Stimulated activated CD8-positive, alpha-beta memory T cell treated with anti-CD3 and anti-CD28 coated beads, Interleukin-15, amount 100 ng/mL, for 24 hours (primary cell): ENCODE measurements around the gene IMMP2L.

Source experiments
- DNase-seq: peaks from one replicate; pipeline ENCODE4 v3.0.0-alpha.2; 2020; ENCODE audit warnings: low read depth

IMMP2L gene

DNA sequence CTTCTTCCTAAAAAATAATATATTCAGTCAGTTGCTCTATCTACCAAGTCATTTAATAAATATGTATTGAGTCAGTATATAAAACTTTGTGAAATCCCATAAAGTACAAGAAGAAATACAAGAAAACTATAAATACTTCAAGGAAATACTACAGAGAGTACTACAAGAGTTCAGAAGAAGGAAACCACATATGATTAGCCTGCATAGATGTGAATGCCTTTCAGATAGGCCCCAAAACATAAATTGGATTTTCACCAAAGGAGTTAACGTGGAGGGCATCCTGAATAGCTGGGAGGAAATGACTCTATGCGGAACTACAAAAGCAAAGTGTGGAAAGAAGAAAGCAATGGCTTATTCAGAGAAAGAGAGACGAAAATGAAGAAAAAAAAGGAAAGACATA is 351.3 kb downstream of the IMMP2L start:
- DNase-seq, result no peak

DNA sequence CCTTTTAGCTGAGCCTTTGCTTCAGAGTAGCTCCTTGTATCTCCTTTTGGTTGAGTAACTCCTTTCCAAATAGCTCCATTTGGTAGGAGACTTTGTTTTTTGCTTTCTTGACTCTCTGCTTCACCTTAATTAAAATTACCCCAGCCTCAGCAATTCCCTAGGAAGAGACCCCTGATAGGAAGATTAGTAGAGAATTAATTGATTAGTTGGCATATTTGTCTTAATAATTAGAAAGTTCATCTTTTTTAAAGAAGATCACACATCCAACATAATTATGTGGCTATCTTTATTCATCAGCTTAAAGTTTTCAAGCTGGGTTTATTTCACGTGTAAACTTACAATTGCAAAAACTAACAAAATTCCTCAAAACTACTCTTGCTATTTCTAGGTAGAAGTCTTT is 352.2 kb downstream of the IMMP2L start:
- DNase-seq, result no peak

DNA sequence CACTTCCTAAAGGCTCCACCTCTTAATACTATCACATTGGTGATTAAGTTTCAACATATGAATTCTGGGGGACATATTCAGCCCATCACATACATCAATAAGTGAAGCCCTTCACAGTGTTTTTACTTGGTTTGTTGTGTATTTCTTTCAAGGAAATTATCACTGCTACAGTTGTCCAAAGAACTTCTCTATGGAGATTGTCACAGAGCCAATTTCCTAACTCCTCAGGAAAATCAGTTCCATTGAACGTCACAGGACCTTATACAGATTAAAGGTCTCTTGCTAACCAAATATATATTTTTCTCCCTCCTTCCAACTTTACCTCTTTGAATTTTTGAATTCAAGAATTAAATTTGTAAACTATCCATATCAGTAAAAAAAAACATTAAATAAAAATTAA is 357.0 kb downstream of the IMMP2L start:
- DNase-seq, result no peak

DNA sequence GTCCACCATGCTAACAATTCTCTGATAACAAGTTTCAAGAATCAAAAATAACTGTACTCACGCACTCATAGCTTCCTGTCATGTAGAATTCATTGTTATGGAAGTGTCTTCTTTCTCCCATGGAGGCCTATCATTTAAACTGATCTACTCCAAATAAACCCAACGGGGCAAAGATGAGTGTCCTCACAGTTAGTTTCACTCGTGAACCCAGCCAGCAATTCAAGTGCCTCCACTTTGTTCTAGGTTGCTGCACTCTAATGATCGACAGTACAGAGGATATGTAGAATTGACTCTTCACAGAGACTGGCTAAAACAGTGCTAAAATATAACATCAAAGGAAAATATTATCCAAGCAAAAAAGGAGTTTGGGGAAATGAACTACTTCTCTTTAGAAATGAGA is 360.0 kb downstream of the IMMP2L start:
- no peak for DNase-seq

DNA sequence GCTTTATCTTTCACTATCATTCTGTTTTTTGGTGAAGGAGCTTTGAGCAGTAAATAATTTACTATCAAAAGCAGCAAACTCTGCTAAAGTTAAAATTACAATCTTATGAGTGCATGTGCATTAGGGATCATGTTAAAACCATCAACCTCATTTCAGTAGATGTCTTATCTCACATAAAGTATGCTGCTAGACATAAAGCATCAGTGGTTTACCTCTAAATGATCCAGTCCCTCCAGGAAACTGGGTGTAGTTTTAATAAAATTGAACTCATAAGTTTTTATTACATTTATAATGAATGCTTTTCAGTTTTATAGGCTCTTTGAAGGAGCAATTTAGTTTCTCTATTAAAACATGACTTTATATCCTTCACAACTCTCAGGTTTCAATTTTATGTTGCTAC is 362.6 kb downstream of the IMMP2L start:
- no peak for DNase-seq

DNA sequence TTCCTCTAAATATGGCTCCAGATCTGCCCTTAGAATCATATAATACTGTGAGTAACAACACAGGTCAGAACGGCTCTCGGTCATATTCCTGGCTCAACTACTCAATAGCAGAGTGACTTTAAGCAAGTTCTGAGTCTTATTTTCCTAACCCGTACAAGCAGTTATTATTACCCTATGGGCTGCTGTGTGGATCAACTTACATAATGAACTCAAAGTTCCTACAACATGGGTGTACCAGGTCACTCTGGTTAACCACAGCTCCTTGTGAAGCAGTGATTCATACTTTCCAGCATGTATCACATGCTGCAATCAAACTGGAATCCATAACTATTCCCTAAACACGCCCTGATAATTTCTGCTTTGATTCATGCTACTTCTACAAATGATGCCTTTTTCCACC is 364.0 kb downstream of the IMMP2L start:
- no peak for DNase-seq

DNA sequence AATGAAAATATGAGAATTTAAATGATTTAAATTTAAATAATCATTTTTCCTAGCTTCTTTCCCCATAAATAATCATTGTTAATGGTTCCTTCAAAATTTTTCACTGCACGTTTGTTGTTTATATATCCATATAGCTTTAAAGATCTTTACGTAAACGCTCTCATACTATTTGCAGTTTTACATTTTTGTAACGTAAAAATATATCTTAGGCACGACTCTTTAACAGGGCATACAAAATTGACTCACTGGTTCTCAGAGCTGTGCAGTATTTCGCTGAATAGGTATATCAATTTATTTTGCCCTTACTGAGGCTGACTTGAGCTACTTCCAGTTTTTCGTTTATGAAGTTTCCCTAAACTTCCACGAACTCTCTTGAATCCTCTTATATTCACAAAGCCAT is 365.6 kb downstream of the IMMP2L start:
- no peak for DNase-seq

DNA sequence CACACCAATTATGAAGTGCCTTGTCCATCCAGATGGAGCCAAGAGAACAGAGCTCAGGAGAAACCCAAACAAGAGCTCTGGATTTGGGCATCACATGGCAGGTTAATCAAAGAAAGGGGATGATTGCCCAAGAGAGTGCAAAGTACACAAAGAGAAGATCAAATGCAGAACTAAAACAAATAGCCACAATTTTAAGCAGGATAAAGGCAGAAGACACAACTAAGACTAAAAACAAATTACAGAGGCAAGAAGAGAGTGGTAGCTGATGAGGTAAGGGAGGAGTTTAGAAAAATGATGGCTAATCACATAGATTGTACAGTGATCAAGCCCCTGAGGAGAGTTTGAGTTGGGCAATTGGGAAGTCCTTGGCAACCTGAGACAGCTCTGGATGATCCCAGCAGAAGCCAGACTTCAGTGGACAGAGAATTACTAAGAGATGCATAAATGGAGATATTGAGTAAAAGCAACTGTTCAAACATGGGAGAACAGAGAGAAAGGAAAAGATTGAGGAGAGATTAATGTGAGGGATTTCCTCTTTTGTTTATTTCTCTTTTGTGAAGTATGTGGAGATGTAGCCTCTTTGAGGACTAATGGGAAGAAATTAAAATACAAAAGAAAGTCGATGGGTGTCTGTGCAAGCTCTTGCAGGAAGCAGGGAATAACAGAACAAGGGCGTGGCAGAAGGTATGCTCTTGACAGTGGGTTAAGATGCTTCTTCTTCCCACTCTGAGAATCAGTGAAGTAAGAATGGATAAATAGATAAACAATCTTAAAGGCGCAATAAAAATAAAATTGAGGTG is 369.5 kb downstream of the IMMP2L start:
- no peak for DNase-seq

DNA sequence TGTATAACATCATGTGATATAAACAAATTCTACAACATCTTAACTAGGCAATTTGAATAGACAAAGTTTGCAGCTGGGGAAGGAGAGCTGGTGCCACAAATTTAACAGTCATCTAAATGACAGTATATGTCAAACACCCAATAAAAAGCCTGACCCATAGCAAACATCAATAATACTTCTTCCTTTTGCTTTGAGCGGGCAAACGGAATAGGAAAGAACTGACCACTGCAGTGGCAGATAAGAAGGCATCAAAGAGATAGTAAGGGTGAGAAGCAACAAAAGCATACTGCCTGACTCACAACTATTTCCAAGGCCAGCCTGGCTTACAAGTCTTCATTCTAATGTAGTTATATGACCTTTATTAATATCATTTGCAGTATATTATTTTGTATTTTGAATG is 371.5 kb downstream of the IMMP2L start:
- DNase-seq, result no peak

DNA sequence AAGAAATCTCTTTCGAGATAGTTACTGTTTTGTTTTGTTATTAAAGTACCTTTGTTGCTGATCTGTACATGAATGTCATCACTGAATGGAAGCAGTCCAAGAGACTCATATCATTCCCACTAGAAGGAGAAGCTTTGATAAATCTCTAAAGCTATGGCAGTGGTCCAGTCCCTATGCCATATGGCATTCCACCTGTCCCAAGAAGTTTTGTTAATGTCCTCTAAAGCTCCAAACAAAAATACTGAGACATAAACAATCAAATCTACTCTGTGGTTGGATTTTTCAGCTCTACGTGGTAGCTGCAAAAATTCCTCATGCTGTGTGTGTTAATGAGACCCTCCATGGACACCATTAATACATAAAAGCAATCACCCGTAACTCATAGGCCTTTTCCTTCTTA is 377.3 kb downstream of the IMMP2L start:
- no peak for DNase-seq

DNA sequence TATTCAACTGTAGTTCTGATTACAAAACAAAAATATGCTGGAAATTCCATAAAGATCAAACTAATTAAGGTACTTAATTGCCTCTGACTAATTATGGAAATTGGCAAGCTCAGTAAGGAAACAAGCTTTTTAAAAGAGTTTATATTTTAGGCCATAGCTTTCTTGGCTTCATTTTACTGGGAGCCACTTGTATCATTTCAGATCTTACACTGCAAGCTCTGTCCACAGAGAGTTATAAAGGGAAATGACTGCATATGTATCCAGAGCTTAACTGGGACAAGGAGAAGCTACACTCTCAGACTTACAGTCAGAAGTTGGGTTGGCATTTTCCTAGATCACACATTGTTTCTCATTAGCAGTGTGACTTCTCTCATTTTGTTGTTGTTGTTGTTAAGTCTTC is 379.0 kb downstream of the IMMP2L start:
- DNase-seq, result no peak

DNA sequence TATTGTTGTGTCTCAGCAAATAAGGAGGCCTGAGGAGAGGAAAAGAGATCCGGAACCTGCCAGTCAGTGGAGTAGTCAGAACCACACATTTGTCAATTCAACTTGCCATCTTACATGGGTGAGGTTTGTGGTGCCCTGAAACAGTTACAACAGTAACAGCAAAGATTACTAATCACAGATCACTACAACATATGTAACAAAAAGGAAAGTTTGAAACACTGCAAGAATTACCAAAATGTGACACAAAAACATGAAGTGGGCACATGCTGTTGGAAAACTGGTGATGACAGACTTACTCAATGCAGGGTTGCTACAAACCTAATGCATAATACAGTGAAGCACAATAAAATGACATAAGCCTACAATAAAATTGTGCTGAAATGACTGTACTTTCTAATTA is 382.0 kb downstream of the IMMP2L start:
- DNase-seq, result no peak

DNA sequence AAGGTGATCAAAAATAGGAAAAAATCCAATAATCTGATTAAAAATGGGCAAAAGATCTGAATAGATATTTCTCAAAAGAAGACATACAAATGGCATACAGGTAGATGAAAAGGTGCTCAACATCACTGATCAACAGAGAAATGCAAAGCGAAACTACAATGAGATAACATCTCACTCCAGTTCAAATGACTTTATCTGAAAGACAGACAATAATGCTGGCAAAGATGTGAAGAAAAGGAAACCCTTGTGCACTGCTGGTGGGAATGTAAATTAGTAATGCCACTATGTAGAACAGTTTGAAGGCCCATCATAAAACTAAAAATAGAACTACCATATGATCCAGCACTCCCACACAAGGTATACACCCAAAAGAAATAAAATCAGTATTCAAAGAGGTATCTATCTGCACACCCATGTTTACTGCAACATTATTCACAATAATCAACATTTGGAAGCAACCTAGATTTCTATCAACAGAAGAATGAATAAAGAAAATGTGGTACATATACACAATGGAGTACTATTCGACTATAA is 386.3 kb downstream of the IMMP2L start:
- no peak for DNase-seq

DNA sequence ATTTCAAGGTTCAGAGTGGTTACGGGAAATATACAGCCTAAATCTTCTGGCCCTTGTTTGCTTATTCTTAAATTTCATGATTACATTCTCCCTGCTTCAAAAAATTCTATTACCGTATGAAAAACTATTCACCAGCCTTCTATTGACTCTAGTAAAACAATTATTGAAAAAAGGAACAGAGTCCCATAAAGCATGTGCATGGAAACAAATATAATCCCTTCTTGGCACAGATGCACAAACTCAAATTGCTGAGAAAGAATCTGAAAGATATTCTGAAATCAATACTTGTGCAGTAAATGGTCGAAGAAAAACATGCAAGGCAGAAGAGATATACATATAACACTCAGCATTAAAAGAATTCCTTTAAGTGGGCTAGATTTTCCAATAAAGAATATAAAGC is 387.8 kb downstream of the IMMP2L start:
- no peak for DNase-seq

DNA sequence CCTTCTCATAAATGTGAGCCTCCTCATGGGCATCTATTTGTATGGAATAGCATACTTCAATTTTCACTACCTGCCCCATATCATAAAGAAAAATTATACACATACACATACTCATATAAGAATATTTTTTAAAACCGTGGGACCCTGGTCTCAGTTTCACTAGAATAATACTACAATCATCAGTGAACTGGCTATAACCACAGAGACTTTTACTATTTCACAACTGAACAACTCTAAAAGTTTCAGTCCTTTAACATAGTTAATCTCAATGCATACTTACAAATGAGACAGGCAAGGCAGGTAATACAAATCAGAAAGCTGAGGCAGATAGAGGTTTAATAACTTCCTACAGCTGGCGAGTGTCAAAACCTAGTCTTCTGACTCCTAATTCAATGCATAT is 388.3 kb downstream of the IMMP2L start:
- DNase-seq, result no peak

DNA sequence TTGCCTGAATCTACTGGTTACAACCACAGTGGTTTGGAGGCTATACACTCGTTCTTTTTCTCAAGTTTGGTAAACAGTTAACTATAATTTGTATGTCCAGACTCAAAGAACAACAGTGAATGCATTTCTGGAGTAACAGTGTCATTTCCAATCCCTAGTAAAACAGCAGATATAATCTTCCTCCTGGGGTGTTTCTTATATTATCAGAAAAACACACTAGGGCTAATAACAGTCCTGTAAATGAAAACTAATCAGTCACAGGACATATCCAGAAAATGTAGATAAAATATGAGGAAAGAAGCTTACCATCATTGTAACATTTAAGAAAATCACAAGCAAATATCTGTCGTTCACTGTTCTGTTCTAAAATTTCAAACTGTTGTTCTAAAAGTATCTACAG is 388.8 kb downstream of the IMMP2L start:
- DNase-seq, result no peak

DNA sequence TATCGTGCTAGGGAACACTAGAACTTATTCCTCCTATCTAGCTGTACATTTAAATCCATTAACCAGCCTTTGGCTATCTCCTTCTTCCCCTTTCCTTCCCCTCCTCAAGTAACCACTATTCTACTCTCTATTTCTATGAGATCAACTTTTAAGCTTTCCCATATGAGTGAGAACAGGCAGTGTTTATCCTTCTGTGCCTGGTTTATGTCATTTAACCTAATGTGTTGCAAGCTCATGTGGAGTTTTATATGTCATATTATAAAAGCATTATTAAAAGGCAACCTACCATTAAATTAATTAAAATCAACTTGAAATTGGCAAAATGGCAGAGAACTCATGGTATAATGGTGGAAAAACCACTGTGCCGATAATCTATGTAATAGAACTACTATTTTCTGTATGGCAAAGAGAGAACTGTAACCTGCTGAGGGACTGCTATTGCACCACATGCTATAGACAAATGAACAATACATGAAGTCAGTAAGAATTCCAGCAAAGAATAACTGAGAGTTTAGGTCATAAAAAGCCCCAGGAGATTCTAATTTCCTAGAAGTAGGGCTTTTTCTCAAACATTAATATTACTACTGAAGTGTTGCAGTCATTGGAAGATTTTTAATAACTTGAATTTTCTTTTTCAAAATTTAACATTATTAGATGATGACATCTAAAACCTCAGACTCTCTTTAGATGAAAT is 389.6 kb downstream of the IMMP2L start:
- DNase-seq, result no peak

DNA sequence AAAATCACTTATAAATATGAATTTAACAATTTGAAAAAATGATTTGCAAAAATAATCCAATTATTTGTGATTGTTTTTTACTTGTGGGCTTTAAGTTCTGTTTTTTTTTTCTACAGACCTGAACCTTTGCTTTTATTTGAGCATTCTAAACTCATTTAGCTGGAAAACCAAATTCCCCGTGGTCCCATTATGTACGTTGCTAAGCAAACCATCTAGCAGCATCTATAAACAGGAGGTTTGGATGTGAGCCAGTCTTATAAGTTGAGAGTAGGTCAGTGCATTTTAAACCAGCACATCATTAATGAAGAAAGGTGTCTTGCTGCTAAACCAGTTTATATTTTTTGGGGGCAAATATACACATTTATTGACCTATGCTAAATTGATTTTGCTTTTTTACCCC is 394.1 kb downstream of the IMMP2L start:
- no peak for DNase-seq

DNA sequence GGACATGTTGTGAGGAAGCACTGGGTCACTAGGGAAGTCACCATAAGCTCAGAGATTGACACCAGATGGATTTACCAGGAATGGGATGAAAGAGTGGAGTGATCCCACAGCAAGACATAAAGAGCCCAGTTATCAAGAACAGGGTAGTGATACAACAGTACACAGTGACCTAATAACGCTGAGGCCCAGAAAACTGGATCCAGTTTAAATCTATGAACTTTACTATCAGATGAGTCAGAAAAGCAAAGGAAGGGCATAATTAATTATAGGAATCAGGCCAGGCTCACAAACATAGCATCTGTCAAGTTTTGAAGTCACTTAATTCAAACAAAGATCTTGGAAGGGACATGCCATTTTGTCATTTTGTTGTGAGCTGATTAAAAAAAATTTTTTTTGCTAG is 397.9 kb downstream of the IMMP2L start:
- DNase-seq, result no peak

DNA sequence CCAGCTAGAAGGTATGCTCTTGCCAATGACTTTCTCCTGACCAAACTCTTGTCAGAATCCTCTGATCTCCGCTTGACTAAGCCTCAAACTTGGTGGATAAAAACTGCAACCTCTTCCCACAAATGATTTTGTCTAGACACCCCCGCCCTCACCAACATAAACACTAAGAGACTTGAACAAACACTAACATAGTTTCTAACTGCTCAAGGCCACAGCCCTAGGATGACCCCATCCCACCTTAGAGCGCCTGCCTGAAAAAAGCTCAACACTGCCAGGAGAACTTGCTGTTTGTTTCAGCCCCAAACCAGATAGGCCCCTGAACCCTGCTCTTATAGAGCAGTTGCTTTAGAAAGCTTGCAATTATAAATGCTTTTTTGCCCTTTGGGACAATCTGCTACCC is 399.6 kb downstream of the IMMP2L start:
- DNase-seq, result no peak

DNA sequence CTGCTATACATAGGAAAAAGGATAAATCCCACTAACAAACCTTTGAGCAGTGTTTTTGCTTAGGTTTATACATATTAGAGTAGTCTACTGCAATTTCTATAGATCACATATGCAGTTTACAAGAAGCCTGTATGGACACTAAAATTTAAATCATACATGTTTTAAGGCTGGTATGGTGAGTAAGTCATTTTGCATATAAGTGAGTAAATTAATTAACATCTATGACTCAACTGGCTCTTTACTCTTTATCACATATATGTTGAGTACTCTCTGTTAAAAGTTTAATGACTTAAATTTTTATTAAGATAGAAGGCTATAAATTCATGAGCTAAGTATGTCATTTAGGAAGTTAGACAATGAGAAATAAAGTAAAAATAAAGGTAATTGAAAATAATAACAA is 402.0 kb downstream of the IMMP2L start:
- DNase-seq, result no peak

DNA sequence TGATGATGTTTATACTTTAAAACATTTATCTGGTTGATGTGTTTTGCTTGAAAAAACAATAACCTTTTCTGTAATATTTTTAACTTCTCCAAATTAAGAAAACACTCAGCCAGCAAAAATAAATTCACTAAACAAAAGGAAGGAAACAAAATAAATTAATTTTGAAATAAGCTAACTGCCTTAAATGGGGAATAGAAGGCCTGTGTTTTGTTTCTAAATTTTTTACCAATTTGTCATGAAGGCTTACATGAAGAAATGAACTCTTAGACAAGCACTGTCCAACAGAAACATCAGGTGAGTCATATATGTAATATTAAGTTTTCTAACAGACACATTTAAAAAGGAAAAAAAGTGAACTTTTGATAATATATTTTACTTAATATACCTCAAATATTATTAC is 402.9 kb downstream of the IMMP2L start:
- no peak for DNase-seq

DNA sequence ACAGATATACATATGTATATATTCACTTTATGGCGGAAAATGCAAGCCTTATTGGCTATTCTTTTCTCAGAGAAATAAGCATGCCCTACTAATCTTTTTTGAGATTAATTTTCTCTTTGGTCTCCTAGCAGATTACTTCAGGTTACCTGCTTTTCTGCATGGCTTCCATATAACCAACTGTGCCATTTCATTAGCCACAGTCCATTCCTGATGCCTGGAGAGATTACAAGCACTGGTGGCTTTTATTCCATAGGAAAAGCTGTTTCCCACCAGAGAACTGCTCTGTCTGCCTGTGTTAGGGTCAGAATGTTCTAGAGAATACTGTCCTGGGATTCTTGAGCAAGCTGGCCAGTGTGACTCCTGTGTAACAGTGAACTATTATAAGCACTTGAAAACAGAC is 411.6 kb downstream of the IMMP2L start:
- DNase-seq, result no peak
